RKO (cell line): Measurements from ENCODE around the gene ZNF230.

ENCODE experiments used
- DNase-seq: peaks from one replicate; pipeline ENCODE4 v3.0.0-alpha.2; 2016; ENCODE audit warnings: low spot score

The ZNF230 gene

GRCh38 chr19:44042147-44042546, 39.4 kb downstream of the ZNF230 start:
- DNase-seq, result no peak

GRCh38 chr19:44050740-44051649, 48.2 kb downstream of the ZNF230 start:
- DNase-seq, result no peak

GRCh38 chr19:44051650-44052402, 49.1 kb downstream of the ZNF230 start, which contains the start of gene ZNF223:
Gene ZNF223 (plus strand): TSS chr19:44052036. CDS start chr19:44055177, 3,141 bp downstream.
- DNase-seq, result peak; percentile 93

- DNase-seq, result no peak
Measured at GRCh38 chr19:44055870-44056269, 53.1 kb downstream of the ZNF230 start.

GRCh38 chr19:44059229-44059628, 56.5 kb downstream of the ZNF230 start:
- no peak for DNase-seq

- DNase-seq, result no peak
Measured at GRCh38 chr19:44061038-44061437, 58.3 kb downstream of the ZNF230 start.
